HCT116 (cell line): Measurements from ENCODE around the gene WDR70. TPM values are rescaled to one million over a fixed set of nuclear protein-coding genes. Genes with fewer than 3 reads are reported as not detected.
A peak's percentile ranks its signal among the peaks of the same experiment; 100 is the strongest.

ENCODE experiments used
- ATAC-seq: fragments of 200-7000 bp; cut with Tn5 transposase; 2 replicates; pipeline ENCODE4 v1.9.1; 2020; ENCODE audit warnings: mild to moderate bottlenecking, moderate library complexity
- BruUV-seq: library from RNA; stranded (reverse); fragments of 400-500 nt; replicated peaks from 2 replicates; lab custom pipeline; 2021; lab: Mats Ljungman, UMichigan
- CTCF ChIA-PET: fragments of 300-600 bp; sonication (Branson Sonifier 250); formaldehyde crosslinking; loops from one replicate; lab custom pipeline; 2021; ENCODE audit warnings: antibody characterized with exemption; lab: Charles Lee
- POLR2A ChIA-PET: fragments of 300-600, 350-600 bp; sonication (Branson Sonifier 250); formaldehyde crosslinking; loops from one replicate; lab custom pipeline; 2021; ENCODE audit warnings: antibody characterized with exemption; lab: Charles Lee
- RAD21 ChIA-PET, 2 experiments: fragments of 300-600 bp; sonication (Branson Sonifier 250); formaldehyde crosslinking; loops; one replicate each; lab custom pipeline; 2023; ENCODE audit warnings: low total read pairs in 2 of 2; ENCODE audit not compliant: uncharacterized antibody in 2 of 2, unreplicated experiment in 2 of 2, low non-redundant PET in 1 of 2; lab: Charles Lee
- DNase-seq: peaks from one replicate; pipeline ENCODE4 v3.0.0-alpha.2; 2010; ENCODE audit warnings: low read depth, low spot score
- H2AFZ ChIP-seq: fragments of 200-600 bp; shearing (Covaris generic), sonication (generic); 2 replicates; pipeline ENCODE4 v1.6.1; 2017; ENCODE audit warnings: low read depth, mixed run types, mixed read lengths, antibody characterized with exemption, low read length; ENCODE audit not compliant: poor library complexity, severe bottlenecking
- H3K27ac ChIP-seq: 2 replicates; pipeline ENCODE4 v1.5.1; 2012; ENCODE audit warnings: low read depth, low read length
- H3K27me3 ChIP-seq: fragments of 200-600 bp; sonication (generic); 2 replicates; pipeline ENCODE4 v1.6.1; 2016; ENCODE audit warnings: mixed run types, low read length, mixed read lengths; ENCODE audit not compliant: insufficient read depth
- H3K36me3 ChIP-seq, 2 experiments: fragments of 200-500 bp in 1 of 2; fragments of 200-600 bp in 1 of 2; sonication (Bioruptor generic) in 1 of 2; sonication (generic) in 1 of 2; 2 replicates each; pipeline versions ENCODE4 v1.5.1 to v1.6.1; 2014 to 2016; ENCODE audit warnings: low read length in 2 of 2, inconsistent platforms in 1 of 2, mixed read lengths in 1 of 2, mixed run types in 1 of 2; ENCODE audit not compliant: insufficient read depth in 2 of 2, control insufficient read depth in 1 of 2
- H3K4me1 ChIP-seq, 2 experiments: fragments of 200-600 bp in 1 of 2; sonication (generic) in 1 of 2; 2 replicates each; pipeline versions ENCODE4 v1.5.1 to v1.6.1; 2012 to 2017; ENCODE audit warnings: low read length in 2 of 2, inconsistent platforms in 1 of 2, mild to moderate bottlenecking in 1 of 2, mixed read lengths in 1 of 2, mixed run types in 1 of 2, moderate library complexity in 1 of 2; ENCODE audit not compliant: insufficient read depth in 2 of 2, control insufficient read depth in 1 of 2
- H3K4me2 ChIP-seq: fragments of 200-600 bp; sonication (generic); 2 replicates; pipeline ENCODE4 v1.6.1; 2017; ENCODE audit warnings: mixed run types, low read length, mixed read lengths
- H3K4me3 ChIP-seq, 2 experiments: fragments of 200-600 bp in 1 of 2; sonication (generic) in 1 of 2; replicated peaks in 1 of 2; 2 replicates each; pipeline ENCODE4 v1.5.1; 2011 to 2016; ENCODE audit warnings: low read length in 2 of 2, control low read depth in 1 of 2, low read depth in 1 of 2, mild to moderate bottlenecking in 1 of 2, mixed read lengths in 1 of 2, mixed run types in 1 of 2
- H3K79me2 ChIP-seq: fragments of 200-600 bp; sonication (generic); 2 replicates; pipeline ENCODE4 v1.6.1; 2017; ENCODE audit warnings: mild to moderate bottlenecking, mixed run types, low read length, moderate library complexity, mixed read lengths; ENCODE audit not compliant: insufficient read depth
- H3K9ac ChIP-seq: fragments of 200-600 bp; sonication (generic); 2 replicates; pipeline ENCODE4 v1.6.1; 2016; ENCODE audit warnings: low read length, mixed read lengths
- H3K9me2 ChIP-seq: fragments of 200-600 bp; sonication (generic), shearing (Covaris generic); 2 replicates; pipeline ENCODE4 v1.6.1; 2017; ENCODE audit warnings: mixed run types, mild to moderate bottlenecking, moderate library complexity; ENCODE audit not compliant: insufficient read depth
- H3K9me3 ChIP-seq, 2 experiments: fragments of 200-500 bp in 1 of 2; fragments of 200-600 bp in 1 of 2; sonication (Bioruptor generic) in 1 of 2; sonication (generic) in 1 of 2; 2 replicates each; pipeline ENCODE4 v1.6.1; 2014 to 2017; ENCODE audit warnings: low read length in 2 of 2, mixed read lengths in 2 of 2, inconsistent platforms in 1 of 2, low read depth in 1 of 2, mild to moderate bottlenecking in 1 of 2, mixed run types in 1 of 2, moderate library complexity in 1 of 2; ENCODE audit not compliant: control insufficient read depth in 1 of 2, insufficient read depth in 1 of 2
- H4K20me1 ChIP-seq: fragments of 200-600 bp; sonication (generic), shearing (Covaris generic); 2 replicates; pipeline ENCODE4 v1.6.1; 2017; ENCODE audit warnings: mixed run types, mild to moderate bottlenecking, moderate library complexity; ENCODE audit not compliant: insufficient read depth
- EGR1 ChIP-seq: IDR thresholded peaks from 2 replicates; pipeline ENCODE4 v1.6.1; 2012; ENCODE audit warnings: low read depth
- ELF1 ChIP-seq: IDR thresholded peaks from 2 replicates; pipeline ENCODE4 v1.6.1; 2012; ENCODE audit warnings: low read depth, borderline replicate concordance
- FOSL1 ChIP-seq: IDR thresholded peaks from 2 replicates; pipeline ENCODE4 v1.6.1; 2012; ENCODE audit warnings: low read depth
- JUND ChIP-seq: IDR thresholded peaks from 2 replicates; pipeline ENCODE4 v1.6.1; 2012
- POLR2AphosphoS5 ChIP-seq: IDR thresholded peaks from 2 replicates; pipeline ENCODE4 v1.6.1; 2011; ENCODE audit warnings: mild to moderate bottlenecking, low read depth, low read length, moderate library complexity
- RAD21 ChIP-seq: IDR thresholded peaks from 2 replicates; pipeline ENCODE4 v1.6.1; 2012; ENCODE audit warnings: low read depth, mild to moderate bottlenecking
- TCF7L2 ChIP-seq: IDR thresholded peaks from 2 replicates; pipeline ENCODE4 v1.7.0; 2011; ENCODE audit warnings: borderline replicate concordance, inconsistent platforms; ENCODE audit not compliant: insufficient read depth, insufficient read length; ENCODE audit errors: extremely low read depth
- ZNF274 ChIP-seq: fragments of 200-500 bp; sonication (Bioruptor generic); IDR thresholded peaks from 2 replicates; pipeline ENCODE4 v1.6.1; 2014; ENCODE audit warnings: mild to moderate bottlenecking, low read depth, low read length, inconsistent platforms
- intact Hi-C: fragments of 100-400 bp; cut with micrococcal nuclease; formaldehyde crosslinking; loops from 2 replicates; pipeline ENCODE4 v1.10.0; 2022
- total RNA-seq: library from RNA; stranded (reverse); gene quantifications from one replicate; pipeline ENCODE4 v1.2.1, GENCODE V29; 2021; ENCODE audit not compliant: unreplicated experiment
- TF ChIP-seq, protein P1 (sequence below): IDR thresholded peaks from 2 replicates; pipeline ENCODE4 v1.6.1; 2012

WDR70 gene
- total RNA-seq, 1 experiment from 2014 or later, result 31.1 TPM

DNA sequence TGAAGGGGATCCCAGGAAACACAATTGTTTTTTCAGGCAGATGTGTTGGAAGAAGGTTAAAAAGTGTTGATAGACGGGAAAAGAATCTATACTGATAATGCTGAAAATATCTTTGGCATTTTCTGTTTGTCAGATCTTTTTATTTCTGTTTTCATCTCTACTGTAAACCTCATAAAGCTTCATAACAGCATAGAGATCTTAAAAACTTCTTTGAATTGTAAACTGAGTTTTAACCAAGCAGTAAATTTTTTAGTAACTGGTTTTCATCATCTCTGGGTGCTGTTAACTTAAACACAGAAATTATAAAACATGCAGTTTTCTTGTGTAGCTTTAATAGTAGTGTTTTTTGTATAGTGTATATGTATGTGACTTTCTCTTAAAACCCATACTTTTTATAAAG, 227.0 kb downstream of the WDR70 start:
- H3K36me3 ChIP-seq, result no peaks in the 10 kb centered on the region
- POLR2A ChIA-PET, result no interaction called here
- no peaks in the 10 kb centered on the region for H4K20me1 ChIP-seq
- H3K4me3 ChIP-seq, result no peak overlapping the region
- H2AFZ ChIP-seq, result no peak overlapping the region
- H3K27ac ChIP-seq, result no peak overlapping the region
- H3K79me2 ChIP-seq, result no peaks in the 10 kb centered on the region
- TF ChIP-seq, protein P1, sequence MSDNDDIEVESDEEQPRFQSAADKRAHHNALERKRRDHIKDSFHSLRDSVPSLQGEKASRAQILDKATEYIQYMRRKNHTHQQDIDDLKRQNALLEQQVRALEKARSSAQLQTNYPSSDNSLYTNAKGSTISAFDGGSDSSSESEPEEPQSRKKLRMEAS, result no peak
- no peak for TF ChIP-seq ZNF274
- TF ChIP-seq FOSL1, result no peak
- no peak for TF ChIP-seq TCF7L2
- no peak for TF ChIP-seq POLR2AphosphoS5
- TF ChIP-seq, all 23 proteins: peak for 0
- Histone ChIP-seq H3K4me1 (no peaks in the 10 kb centered on the region), H3K9me2 (no peaks in the 10 kb centered on the region), H3K9ac (no peak overlapping the region), H3K9me3 (peaks cover 0 to 3% of the 10 kb centered on the region in 2 experiments; a peak in 1 of 4 replicates), H3K27me3 (no peaks in the 10 kb centered on the region), H3K4me2 (no peak overlapping the region)
- ChIA-PET CTCF (interaction anchor here (0.5 kb wide), 1 partner anchor 235 kb away, joined by 3 read pairs; the partner anchor contains the start of gene NUP155), RAD21 (no interaction called here)
- DNase-seq, result no peak
- TSS peak; percentile 34 for BruUV-seq
- intact Hi-C loops, result no loop called here
- no peak for ATAC-seq

- TF ChIP-seq RAD21 (no peak), ELF1 (no peak), EGR1 (no peak), JUND (no peak)
- CTCF ChIA-PET, result no interaction called here
Observed at GRCh38 chr5:37606632-37607248, 227.6 kb downstream of the WDR70 start.

More at GRCh38 chr5:37606632-37607248, 227.6 kb downstream of the WDR70 start:
- intact Hi-C loops, result no loop called here
- no peak overlapping the region for H3K4me2 ChIP-seq
- no peaks in the 10 kb centered on the region for H3K4me1 ChIP-seq
- H4K20me1 ChIP-seq, result no peaks in the 10 kb centered on the region
- no peak overlapping the region for H2AFZ ChIP-seq
- H3K9me3 ChIP-seq, result no peaks in the 10 kb centered on the region
- no peaks in the 10 kb centered on the region for H3K27me3 ChIP-seq
- H3K36me3 ChIP-seq, result no peaks in the 10 kb centered on the region
- no peak overlapping the region for H3K9ac ChIP-seq
- RAD21 ChIA-PET, result no interaction called here
- H3K27ac ChIP-seq, result no peak overlapping the region
- H3K79me2 ChIP-seq, result no peaks in the 10 kb centered on the region
- no peaks in the 10 kb centered on the region for H3K9me2 ChIP-seq
- no peak for ATAC-seq
- DNase-seq, result no peak
- POLR2A ChIA-PET, result no interaction called here
- no peak overlapping the region for H3K4me3 ChIP-seq
- BruUV-seq, result no TSS peak
